Activated T-helper 1 cell treated with Interleukin-2 at 50 U/mL for 16 hours (primary cell): ENCODE data around the gene DPP4.
"Not testable (repeated sequence)": the region's sequence is repeated elsewhere in the genome, so short reads cannot be mapped to it uniquely, and the experiment has no call there.

Experiments used
- DNase-seq: peaks from one replicate; pipeline ENCODE4 v3.0.0-alpha.2; 2020; ENCODE audit warnings: low read depth

The DPP4 gene

DNA sequence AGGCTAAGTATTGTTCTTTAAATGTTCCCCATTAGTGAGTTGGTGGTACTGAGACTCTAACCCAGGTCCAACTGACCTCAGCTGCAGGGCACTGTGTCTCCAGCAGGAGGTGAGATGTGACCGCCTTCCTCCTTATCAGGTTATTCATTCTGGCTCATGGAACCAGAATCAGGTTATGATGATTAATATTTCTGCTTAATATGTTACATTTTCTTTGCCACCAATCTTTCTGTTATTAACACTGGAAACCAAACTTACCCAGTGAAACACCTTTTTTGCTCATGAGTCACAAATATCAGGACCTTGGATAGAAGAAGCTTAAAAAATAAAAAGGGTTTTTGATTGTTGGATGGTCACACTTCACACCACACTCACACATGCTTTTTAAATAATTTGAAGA lies 85.4 kb downstream of the DPP4 start:
- DNase-seq, result no peak

DNA sequence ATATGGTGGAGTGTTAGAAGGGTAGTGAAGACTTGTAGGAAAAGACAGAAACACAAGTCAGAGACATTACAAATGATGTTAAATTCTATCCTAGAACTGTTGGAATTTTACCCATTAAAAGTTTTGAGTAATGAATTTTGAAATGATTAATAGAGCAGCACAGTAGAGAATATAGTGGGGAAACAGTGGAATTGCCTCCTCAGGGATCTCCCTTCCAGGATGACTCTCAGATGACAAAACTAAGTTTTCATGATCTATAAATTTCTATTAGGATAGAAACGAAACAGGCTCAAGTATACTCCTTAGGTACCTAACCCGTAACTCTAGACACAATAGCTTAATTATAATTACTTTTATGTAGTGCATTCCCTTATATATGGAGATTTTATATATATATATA lies 86.7 kb downstream of the DPP4 start:
- DNase-seq, result no peak

DNA sequence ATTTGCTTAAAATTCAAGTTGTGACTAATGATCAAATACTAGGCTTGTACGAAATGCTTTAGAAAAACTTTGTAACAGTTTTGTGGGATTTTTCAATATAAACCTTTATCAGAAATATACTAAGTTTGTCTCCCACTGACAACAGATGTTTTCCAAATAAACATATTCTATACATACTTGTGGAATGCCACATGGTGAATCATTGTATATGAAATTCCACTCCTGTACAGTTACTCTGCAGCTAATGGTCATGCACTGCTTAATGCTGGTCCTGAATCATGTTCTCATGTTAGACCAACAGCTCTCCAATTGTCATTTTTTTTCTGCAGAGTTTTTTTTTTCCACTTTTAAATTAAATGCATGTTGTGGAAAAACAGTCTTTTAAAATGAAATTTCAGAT lies 90.1 kb downstream of the DPP4 start:
- no peak for DNase-seq

DNA sequence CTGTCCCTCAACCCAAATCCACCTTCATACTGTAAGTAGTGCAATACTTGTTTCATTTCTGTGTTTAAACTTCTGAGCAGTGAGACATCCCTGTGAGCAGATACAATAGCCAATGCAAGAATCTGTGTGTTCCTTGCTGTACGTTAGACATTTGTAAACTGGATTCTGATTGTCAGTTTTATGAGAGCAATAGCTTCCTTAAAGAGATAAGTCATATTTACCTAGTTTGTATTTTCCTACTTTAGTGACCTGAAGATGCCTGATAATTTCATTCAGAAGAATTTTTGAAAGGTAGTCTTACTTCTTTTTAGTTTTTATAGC lies 90.7 kb downstream of the DPP4 start:
- no peak for DNase-seq

DNA sequence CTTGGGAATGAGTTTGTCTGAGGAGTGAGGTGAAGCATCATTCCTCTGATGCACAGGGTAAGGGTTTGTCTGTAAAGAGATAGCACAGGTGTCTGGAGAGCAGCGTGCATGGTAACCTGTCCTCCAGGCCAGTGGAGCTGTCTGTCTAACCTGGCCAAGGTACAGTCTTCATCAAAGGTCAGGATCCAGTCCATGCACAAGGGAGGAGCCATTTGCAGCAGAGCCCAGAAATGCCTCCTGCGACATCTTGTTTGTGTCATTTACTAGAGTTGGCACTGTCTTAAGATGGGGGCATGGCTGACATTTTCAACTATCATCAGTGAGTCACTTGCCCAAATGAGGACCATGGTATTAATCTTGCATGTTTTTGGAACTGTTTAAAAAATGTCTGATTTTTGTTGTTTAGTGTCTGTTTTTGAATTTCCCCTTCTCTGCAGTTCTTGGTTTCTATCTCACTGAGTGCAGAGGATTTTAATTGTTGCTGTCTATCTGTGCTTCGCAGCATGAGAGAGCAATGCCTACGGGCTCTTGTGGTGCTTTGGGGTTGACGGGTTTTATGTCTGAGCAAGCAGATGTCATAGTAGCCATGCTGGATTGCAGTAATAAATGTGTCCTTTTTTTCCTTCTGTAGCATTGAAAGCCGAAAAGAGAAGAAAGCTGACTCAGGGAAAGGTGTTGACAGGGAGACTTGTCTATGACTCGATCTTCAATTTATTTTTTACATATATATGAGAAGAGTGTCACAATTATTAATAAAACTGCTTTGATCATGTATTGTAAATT lies 91.3 kb downstream of the DPP4 start:
- no peak for DNase-seq

DNA sequence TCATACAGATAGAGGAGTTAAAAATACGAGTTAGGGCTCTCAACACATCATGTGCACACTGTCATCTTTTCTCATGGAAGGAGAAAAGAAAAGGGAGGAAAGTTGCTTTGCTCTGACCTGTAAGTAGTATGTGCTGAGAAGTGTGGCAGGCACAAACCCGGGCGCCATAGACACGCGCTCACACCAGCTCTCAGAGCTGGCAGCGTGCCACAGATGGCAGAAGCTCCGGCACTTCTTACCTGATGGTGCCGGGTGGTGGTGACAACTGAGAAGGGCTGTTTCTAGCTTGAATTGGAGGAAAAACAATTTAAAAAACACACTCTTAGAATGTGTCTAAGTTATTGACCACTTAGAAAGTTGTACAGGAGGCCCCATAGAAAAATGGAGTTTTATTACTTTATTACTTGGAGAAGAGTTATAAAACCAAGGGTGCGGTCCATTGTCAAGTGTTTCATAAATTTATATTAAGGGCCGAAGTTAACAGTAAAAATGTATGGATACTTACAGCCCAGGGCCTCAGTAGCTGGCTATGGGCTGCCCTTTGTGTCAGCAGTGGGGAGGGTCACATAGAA lies 92.2 kb downstream of the DPP4 start:
- no peak for DNase-seq

DNA sequence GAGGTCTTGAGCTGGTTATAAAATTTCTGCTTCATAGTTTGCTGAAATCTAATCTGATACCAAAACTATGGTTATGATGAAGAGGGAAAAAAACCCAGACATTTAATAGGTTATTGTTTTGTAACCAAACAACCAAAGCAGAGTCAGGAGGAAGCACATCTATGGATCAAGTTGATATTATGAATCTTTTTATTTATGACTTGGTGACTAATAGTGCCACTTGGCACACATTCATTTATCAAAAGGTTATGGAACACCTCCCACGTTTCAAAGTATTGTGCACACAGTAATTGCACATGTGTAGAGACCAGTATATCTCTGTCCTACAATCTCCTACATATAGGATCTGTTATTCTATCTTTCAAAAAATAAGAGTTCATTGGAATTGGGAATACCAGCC lies 93.0 kb downstream of the DPP4 start:
- no peak for DNase-seq

DNA sequence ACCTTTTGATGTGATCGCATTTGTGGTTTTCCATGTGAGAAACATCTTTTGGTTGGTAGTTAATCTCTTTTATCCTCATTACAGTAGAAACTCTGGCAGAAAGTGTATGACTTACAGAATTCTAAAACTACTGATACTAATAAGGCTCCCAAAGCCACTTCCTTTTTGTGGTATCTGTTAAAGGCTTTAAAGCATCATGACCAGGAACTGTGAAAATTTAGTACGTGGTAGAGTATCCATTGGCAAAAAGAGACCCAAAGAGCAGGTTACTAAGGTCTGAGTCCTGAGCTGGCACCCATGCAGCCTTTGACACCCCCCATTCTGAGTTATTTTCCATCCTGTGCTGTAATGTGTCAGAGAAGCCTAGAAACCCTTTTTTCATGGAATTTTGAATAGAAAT lies 94.5 kb downstream of the DPP4 start:
- DNase-seq, result no peak

DNA sequence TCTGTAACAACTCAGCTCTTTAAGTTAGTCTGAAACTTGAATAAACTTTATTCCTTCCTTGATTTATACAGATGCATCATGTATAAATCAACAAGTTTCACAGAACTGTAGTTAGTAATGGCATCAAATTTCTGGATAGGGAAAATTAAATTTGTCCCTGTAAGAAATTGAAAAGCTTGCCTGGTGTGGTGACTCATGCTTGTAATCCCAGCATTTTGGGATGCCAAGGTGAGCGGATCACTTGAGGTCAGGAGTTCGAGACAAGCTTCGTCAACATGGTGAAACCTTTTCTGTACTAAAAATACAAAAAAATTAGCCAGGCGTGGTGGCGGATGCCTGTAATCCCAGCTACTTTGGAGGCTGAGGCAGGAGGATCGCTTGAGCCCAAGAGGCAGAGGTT lies 96.1 kb downstream of the DPP4 start:
- not testable (repeated sequence) for DNase-seq

DNA sequence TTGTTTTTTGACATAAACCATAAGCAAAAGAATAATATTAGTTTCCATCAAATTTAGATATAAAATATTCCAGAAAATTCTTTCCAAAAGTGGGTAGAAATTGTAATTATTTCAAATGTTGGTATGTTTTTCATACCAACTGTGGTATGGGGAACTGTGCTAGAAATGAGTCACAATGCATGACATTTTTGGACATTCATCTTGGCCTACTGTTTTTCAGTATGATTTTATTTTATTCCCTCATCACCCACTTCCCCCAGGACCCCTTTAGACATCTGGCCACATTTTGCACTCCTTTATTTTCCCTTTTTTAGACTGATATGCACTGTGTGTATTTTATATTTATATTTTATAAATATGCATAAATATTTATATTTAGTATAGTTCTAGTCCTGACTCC lies 97.1 kb downstream of the DPP4 start:
- DNase-seq, result no peak

DNA sequence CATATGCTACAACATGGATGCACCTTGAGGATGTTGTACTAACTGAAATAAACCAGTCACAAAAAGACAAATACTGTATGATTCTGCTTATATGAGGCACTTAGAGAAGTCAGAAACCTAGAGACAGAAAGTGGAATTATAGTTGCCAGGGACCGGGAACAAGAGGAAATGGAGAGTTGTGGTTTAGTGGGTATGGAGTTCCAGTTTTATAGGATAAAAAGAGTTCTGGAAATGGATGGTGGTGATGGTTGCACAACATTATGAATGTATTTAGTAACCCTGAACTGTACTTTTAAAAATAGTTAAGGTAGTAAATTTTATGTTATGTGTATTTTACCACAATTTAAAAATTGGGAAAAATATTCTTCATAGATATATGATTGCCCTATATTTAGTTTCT lies 97.7 kb downstream of the DPP4 start:
- DNase-seq, result no peak

DNA sequence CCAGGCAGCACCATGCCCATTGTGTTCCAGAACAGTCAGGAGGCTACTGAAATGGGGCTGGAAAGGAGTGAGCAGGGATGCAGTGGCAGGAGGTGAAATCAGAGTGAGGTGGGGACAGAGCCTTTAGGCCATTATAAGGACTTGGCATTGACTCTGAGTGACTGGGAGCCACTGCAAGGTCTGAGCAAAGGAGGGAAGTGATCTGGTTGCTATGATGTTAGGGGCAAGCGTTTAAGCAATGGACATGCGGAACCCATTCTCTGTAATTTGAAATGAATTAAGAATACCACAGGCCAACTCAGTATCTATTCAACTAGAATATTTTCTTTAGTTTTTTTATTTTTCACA lies 98.2 kb downstream of the DPP4 start:
- no peak for DNase-seq

DNA sequence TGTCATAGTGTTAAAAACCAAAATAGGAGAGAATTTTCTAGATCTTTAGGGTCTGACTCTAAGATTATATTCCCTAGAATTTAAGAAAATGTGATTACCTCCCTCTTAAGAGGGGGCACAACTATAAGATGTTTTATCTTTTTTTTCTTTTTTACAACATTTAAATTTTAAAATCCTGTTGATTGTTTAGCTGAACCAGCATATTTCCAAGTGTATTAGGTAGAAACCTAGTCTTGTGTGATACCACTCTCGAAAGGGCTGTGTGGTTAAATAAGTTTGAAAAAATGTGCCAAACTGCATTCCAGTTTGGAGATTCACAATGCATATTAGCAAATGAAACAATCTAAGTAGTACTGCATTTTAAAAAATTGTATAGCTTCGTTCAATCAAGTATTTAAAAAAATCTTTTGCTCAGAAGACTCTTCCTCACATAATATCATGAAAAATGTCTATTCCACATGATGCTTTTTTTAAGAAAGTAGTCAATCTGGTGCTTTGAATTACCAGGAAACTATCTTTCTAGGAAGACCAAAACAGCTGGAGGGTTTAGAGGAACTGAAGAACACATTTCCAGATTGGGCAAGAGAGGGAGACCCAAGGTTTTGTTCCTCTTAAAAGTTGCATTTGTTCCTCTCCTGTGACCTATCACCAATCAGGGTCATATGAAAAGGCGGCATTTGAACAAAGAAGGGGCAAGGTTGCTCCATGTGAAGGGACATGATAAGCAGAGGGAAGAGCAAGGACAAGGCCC lies 98.8 kb downstream of the DPP4 start:
- DNase-seq, result no peak

DNA sequence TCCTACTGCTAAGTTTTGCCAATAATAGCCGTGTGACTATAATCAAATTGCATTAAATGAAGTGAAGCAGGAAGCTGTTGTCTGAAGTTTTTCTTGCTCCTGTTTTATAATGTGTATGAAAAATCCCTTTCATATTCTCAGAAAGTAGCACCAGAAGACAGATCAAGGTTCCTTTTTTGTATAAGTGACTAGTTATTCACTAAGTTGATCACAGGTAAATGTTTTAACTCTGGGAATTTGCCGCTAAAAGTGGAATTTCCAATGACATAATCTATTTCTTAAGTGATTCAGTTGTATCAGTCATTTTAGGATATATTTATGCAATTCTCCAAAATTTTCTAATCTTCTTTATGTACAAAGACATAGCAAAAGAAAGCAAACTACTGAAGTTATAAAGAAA lies 99.6 kb downstream of the DPP4 start:
- DNase-seq, result no peak

DNA sequence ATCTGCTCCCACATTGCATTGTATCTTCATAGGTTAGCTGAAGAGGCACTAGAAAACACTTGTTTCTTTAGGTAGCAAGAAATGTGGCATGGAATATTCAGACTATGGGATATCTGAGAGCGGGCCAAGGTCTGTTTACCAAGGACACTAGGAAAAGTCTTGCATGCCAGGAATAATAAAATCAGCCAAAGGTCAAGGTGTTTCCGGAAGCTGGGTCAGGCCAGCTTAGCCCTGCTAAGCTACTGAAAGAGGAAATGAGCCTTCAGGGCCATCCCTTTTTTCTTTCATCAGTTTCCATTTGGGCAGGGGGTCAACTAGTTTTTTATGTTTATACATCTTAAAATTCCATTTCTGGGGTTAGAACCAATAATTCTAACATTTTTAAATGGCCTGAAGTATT lies 101.1 kb downstream of the DPP4 start:
- no peak for DNase-seq

DNA sequence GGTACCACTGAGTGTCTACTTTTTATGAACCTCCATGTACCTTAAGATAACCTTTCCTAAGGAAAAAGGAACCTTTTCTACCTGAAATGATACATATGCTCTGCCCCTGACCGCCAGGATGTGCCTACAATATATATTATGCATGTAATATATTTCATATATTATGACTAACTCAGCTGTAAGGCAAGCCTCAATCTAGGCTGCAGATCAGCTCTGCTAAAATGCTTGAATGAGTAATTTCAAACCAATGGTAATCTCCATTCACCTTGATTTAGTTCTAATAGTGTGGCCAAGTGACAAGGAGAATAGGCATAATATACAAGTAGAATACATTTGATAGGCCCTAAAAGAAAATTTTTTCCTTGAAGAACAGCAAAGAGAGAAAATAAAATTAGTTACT lies 101.8 kb downstream of the DPP4 start:
- DNase-seq, result no peak

DNA sequence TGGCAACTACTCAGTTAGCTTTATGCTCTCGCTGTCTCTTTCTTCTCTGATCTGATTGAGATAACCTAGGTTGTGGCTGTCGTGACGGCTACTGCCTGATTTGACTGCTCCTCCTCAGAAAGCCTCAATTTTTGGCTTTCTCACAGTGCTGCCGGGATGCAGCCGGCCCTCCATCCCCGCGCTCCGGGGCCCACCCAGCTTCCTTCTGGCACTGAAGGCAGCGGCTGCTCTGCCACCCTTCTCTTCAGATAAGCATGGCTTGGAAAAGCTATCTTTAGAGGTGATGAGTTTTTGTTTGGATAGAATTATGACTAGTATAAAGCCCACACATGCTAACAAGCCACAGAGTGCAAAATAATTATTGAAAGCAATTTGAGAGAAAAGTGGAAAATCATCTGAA lies 102.5 kb downstream of the DPP4 start:
- DNase-seq, result no peak

DNA sequence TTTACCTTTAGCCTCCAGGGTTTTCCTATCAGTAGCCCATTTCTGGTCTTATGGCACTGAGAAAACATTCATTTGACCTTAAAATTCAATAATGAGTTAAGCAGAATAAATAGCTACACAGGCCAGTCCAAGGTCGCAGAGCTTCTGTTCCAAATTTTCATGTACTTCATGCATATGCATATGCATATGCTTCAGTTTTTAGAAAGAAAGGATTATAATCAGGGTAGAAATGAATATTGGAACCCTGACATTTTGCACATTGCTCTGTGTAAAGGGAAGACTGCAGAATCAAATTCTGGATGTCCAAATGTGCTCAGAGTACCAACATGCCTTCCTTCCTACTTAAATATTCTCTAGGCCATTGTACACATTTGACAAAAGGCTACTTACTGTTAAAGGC lies 104.9 kb downstream of the DPP4 start:
- no peak for DNase-seq

DNA sequence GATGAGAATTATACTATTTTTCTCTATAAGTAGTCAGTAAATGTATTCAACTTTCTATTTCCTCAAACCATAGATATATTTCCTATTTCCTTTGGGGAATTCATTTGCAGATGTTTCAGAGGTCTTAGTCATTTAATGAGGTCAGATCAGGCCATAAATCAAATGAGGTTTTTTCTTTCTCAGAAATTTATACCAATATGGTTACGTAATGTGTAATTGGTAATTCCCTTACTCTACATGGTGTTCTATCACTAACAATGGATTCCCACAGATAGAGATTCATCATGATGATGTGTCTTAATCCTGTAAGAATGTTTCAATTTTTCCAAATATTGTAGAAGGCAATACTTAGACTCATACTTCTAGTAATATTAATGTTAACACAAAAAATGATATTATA lies 108.0 kb downstream of the DPP4 start:
- DNase-seq, result no peak

DNA sequence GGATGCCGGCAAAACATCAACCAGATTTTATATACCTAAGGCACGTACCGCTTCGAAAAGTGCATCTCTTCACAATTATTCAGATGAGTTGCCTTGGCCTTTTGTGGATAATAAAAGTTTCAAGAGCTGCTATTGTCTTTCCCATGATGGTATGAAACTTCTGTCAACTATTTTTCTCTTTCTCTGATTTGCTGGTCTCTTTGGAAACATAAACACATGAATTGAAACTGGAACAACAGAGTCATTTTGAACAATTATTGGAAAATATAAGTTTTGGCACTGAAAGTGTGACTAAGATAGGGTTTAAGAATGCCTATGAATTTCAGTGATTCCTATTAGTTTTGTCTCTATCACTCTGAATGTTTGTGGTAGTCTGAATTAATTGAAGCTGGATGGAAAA lies 109.9 kb downstream of the DPP4 start:
- no peak for DNase-seq

DNA sequence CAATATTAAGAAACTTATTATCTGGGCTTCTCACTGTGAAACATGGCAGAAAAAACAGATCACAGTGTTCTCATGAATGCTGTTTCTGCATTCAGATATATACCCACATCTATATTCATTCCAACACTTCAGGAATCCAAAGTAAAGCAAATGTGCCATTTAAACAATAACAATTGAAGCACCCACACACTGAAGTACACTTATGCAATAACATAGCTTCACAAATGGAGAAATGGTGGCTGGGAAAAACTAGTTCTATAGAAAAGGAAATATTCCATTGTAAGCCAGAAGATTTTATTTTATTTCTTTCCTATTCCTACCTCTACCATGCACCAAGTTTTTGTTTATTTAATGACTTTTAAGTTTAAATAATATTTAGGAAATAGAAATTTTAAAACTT lies 111.9 kb downstream of the DPP4 start:
- DNase-seq, result no peak

DNA sequence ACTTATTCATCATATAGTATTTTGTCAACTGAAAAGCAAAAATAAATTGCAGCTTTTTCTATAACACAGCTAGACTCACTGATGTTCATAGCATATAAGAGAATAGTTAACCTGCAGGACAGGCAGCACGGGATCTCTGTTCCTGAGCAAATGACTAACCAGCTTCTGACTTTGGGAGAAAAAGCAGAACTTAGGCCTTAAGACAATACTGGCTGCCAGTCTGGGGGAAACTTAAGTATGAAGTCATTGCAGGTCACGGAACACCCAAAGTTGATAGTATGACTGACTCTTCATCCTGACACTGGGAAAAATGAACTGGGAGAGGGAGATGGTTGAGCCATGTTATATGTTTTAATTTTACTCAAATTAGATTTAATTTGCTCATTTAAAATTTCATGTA lies 113.0 kb downstream of the DPP4 start:
- DNase-seq, result no peak

DNA sequence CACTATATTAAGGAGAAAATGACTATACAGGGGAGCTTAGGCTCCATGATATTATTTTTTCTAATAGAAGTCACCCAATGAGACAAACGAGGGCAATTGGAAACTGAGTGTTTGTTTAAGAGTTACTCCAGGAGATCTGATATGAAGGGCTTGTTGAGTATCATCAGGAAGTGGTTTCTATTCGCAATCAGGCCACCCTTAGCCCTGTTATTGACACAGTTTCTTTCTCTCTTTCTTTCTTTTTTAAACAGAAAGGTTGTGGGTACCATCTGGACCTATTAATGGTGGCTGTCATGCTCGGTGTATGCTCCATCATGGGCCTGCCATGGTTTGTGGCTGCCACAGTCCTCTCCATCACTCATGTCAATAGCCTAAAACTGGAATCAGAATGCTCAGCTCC lies 117.3 kb downstream of the DPP4 start:
- DNase-seq, result no peak

DNA sequence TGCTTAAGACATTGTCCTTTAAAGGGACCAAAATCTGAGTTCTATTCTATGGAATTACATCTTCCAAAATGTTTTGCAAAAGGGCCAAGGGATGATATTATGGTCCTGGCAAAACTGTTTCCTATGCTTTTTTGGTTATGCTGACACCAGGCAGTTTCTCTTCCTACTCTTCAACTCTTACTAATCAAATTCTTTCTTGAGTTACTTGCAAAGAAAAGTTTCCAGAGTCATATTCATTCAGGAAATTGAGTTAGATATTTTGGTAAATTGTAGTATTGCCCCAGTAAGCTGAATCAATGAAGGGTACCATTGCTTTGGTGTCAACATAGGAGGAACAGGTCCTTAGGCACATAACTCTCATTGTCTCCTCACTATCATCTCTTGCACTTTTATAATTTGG lies 118.8 kb downstream of the DPP4 start:
- DNase-seq, result no peak
